ENCODE measurements around the gene SDHAF2. TPM values are rescaled to one million over a fixed set of nuclear protein-coding genes. Genes with fewer than 3 reads are reported as not detected.

SDHAF2 gene
- total RNA-seq, 2 donors from 2014 or later: 24.6 to 59.4 TPM

- H3K9me3 ChIP-seq: no peaks in the 10 kb centered on the region
- H3K36me3 ChIP-seq: no peaks in the 10 kb centered on the region
- intact Hi-C loops (cut with DNase I): no loop called here
- H3K27me3 ChIP-seq (replicated peaks; ENCODE audit: insufficient read depth): no peaks in the 10 kb centered on the region
- DNase-seq (ENCODE audit: low spot score): no peak
- 55% methylated on average over 26 of the region's 26 CpGs for WGBS
- TF ChIP-seq POLR2AphosphoS5 (IDR thresholded peaks at IDR 0.05) (no peak), CTCF (IDR thresholded peaks at IDR 0.05) (no peak), POLR2A (IDR thresholded peaks at IDR 0.05) (no peak)
- no peaks in the 10 kb centered on the region for H3K4me1 ChIP-seq (replicated peaks)
- no peak overlapping the region for H3K4me3 ChIP-seq
- no peak overlapping the region for H3K27ac ChIP-seq
Measured at GRCh38 chr11:61495801-61496601, 66.1 kb downstream of the SDHAF2 start.

Small RNA genes within 50 kb of the gene (small RNA-seq; reads per million reads assigned to genes)
- gene RN7SL23P: 0 reads per million in 2 donors

Other genes with a start within 250 kb of the SDHAF2 start
- under 1 TPM in 1 of 2 donors, not detected in 1; 0.77 TPM for gene PGA3, start 226.6 kb upstream of the SDHAF2 start, total RNA-seq
- not detected for gene PGA4, start 207.8 kb upstream of the SDHAF2 start, total RNA-seq
- not detected for gene PGA5, start 188.9 kb upstream of the SDHAF2 start, total RNA-seq
- 1 to 10 TPM; 2.0 to 4.3 TPM for gene VWCE, start 134.8 kb upstream of the SDHAF2 start, total RNA-seq
- 100 to 1,000 TPM; 179 to 253 TPM for gene DDB1, start 97.0 kb upstream of the SDHAF2 start, total RNA-seq
- 10 to 100 TPM; 52.8 to 79.3 TPM for gene TKFC, start 96.9 kb upstream of the SDHAF2 start, total RNA-seq
- gene CYB561A3, start 68.2 kb upstream of the SDHAF2 start, total RNA-seq: 10 to 100 TPM; 51.6 to 79.1 TPM
- 10 to 100 TPM; 17.9 to 35.4 TPM for gene TMEM138, start 67.8 kb upstream of the SDHAF2 start, total RNA-seq
- 10 to 100 TPM; 13.3 to 24.1 TPM for gene TMEM216, start 37.5 kb upstream of the SDHAF2 start, total RNA-seq
- 10 to 100 TPM; 44.7 to 66.8 TPM for gene CPSF7, start 149 bp upstream of the SDHAF2 start, total RNA-seq
- 1 to 10 TPM in 1 of 2 donors, under 1 TPM in 1; 0.09 to 1.2 TPM for gene LRRC10B, start 78.6 kb downstream of the SDHAF2 start, total RNA-seq
- 100 to 1,000 TPM; 114 to 199 TPM for gene SYT7, start 151.0 kb downstream of the SDHAF2 start, total RNA-seq